GM19455 (cell line): Measurements from ENCODE around the gene ZCCHC2.
A peak's percentile ranks its signal among the peaks of the same experiment; 100 is the strongest.

Experiments
- ATAC-seq: cut with Tn5 transposase; IDR thresholded peaks from one replicate; pipeline ENCODE4 v1.9.1; 2021; ENCODE audit not compliant: unreplicated experiment

The ZCCHC2 gene

GRCh38 chr18:62522504-62523254 is at the start of gene ZCCHC2:
Gene ZCCHC2 (plus strand): TSS chr18:62523025. CDS start chr18:62523425, 400 bp downstream.
- peak; percentile 73 for ATAC-seq

GRCh38 chr18:62479574-62479973 is 43.3 kb upstream of the ZCCHC2 start:
- no peak for ATAC-seq

GRCh38 chr18:62480927-62481326 is 41.9 kb upstream of the ZCCHC2 start:
- ATAC-seq = no peak

- no peak for ATAC-seq
Observed at GRCh38 chr18:62484941-62485340, 37.9 kb upstream of the ZCCHC2 start.

- no peak for ATAC-seq
Observed at GRCh38 chr18:62485684-62486083, 37.1 kb upstream of the ZCCHC2 start.

- ATAC-seq = no peak
Observed at GRCh38 chr18:62486290-62486964, 36.4 kb upstream of the ZCCHC2 start.

- ATAC-seq = no peak
Observed at GRCh38 chr18:62487161-62487560, 35.7 kb upstream of the ZCCHC2 start.

GRCh38 chr18:62490967-62491695 is 31.7 kb upstream of the ZCCHC2 start:
- no peak for ATAC-seq

GRCh38 chr18:62493033-62493862 is 29.6 kb upstream of the ZCCHC2 start:
- ATAC-seq = no peak

GRCh38 chr18:62494764-62495163 is 28.1 kb upstream of the ZCCHC2 start:
- ATAC-seq = no peak

GRCh38 chr18:62496262-62496661 is 26.6 kb upstream of the ZCCHC2 start:
- no peak for ATAC-seq

GRCh38 chr18:62497190-62497772 is 25.5 kb upstream of the ZCCHC2 start:
- no peak for ATAC-seq

GRCh38 chr18:62498616-62499262 is 24.1 kb upstream of the ZCCHC2 start:
- no peak for ATAC-seq

- no peak for ATAC-seq
Observed at GRCh38 chr18:62499263-62499650, 23.6 kb upstream of the ZCCHC2 start.

- ATAC-seq = no peak
Observed at GRCh38 chr18:62500174-62500573, 22.7 kb upstream of the ZCCHC2 start.

- ATAC-seq = no peak
Observed at GRCh38 chr18:62500966-62501591, 21.7 kb upstream of the ZCCHC2 start.

- ATAC-seq = peak; percentile 85
Observed at GRCh38 chr18:62505669-62506494, 16.9 kb upstream of the ZCCHC2 start.

- peak; percentile 7 for ATAC-seq
Observed at GRCh38 chr18:62506495-62507143, 16.2 kb upstream of the ZCCHC2 start.
